Kidney (tissue), 14 donors: ENCODE measurements around the gene TMEM273. TPM values are rescaled to one million over a fixed set of nuclear protein-coding genes. Genes with fewer than 3 reads are reported as not detected.

ENCODE experiments used
- DNase-seq, 5 donors: peaks; one replicate each; pipeline ENCODE4 v3.0.0-alpha.2; 2013 to 2020
- FAIRE-seq: peaks from 2 replicates; lab custom pipeline; 2012; peaks lifted over from hg19 to GRCh38; lab: Jason Lieb, UNC
- H3K27ac ChIP-seq, 2 donors: one replicate each; pipeline ENCODE4 v1.7.0; 2013; ENCODE audit warnings: low read depth in 2 of 2, low read length in 2 of 2, inconsistent platforms in 1 of 2
- H3K27me3 ChIP-seq: one replicate; pipeline ENCODE4 v1.7.1; 2013; ENCODE audit warnings: low read length, inconsistent platforms; ENCODE audit not compliant: control insufficient read depth, insufficient read depth
- H3K36me3 ChIP-seq, 3 donors: one replicate each; pipeline versions ENCODE4 v1.7.0 to v1.7.1; 2013; ENCODE audit warnings: low read length in 3 of 3, control low read depth in 1 of 3, inconsistent platforms in 1 of 3; ENCODE audit not compliant: insufficient read depth in 3 of 3, control insufficient read depth in 2 of 3
- H3K4me1 ChIP-seq, 3 donors: one replicate each; pipeline versions ENCODE4 v1.7.0 to v1.7.1; 2013; ENCODE audit warnings: low read length in 3 of 3, inconsistent platforms in 1 of 3, low read depth in 1 of 3; ENCODE audit not compliant: control insufficient read depth in 2 of 3, insufficient read depth in 2 of 3
- H3K4me3 ChIP-seq, 3 donors: one replicate each; pipeline versions ENCODE4 v1.7.0 to v1.8.1; 2013; ENCODE audit warnings: low read length in 3 of 3, control low read depth in 1 of 3, inconsistent platforms in 1 of 3
- H3K9ac ChIP-seq, 3 donors: one replicate each; pipeline versions ENCODE4 v1.7.0 to v1.7.1; 2013; ENCODE audit warnings: low read length in 3 of 3, control low read depth in 1 of 3, inconsistent platforms in 1 of 3
- H3K9me3 ChIP-seq, 3 donors: one replicate each; pipeline versions ENCODE4 v1.7.0 to v1.7.1; 2013; ENCODE audit warnings: low read length in 3 of 3, control low read depth in 1 of 3, inconsistent platforms in 1 of 3; ENCODE audit not compliant: control insufficient read depth in 2 of 3, insufficient read depth in 1 of 3
- CTCF ChIP-seq: IDR thresholded peaks from 3 replicates; pipeline ENCODE4 v1.5.1; 2012; ENCODE audit warnings: mild to moderate bottlenecking, moderate library complexity, borderline replicate concordance; ENCODE audit not compliant: insufficient read depth; ENCODE audit errors: extremely low read depth
- intact Hi-C: fragments of 100-400 bp; cut with DNase I; formaldehyde crosslinking; loops from one replicate; pipeline ENCODE4 v1.11.1; 2022
- polyA plus RNA-seq: library from polyadenylated mRNA; stranded (reverse); fragments of 350-450 nt; fragmentation: Illumina TruSeq; extraction: RNeasy Lipid Tissue Mini Kit (QIAGEN cat#74804); gene quantifications from one replicate; pipeline ENCODE4 v1.2.3, GENCODE V29; 2014; ENCODE audit warnings: low read depth, low replicate concordance; ENCODE audit not compliant: insufficient read depth
- total RNA-seq: library from RNA; stranded (reverse); fragmentation: NEBNext Ultra II Directional; extraction: Animal tissue kit (Norgen Biotek cat#: 25700); gene quantifications from one replicate; pipeline ENCODE4 v1.2.1, GENCODE V29; 2021
- donor health status: control.
- donor health status: control.
- donor health status: control.
- donor health status: control.
- donor health status: control.
- donor health status: DM: yes; HTN: yes; CAD: no.
- donor health status: Normal renal cell carcinoma (clear cell type).

The TMEM273 gene
- total and polyA plus RNA-seq, 2 donors from 2014 or later: 3.2 to 16.8 TPM

GRCh38 chr10:49117376-49118070 lies 70.7 kb downstream of the TMEM273 start:
- DNase-seq: peak in 1 of 5 donors; percentile 3
- Histone ChIP-seq H3K36me3 (no peaks in the 10 kb centered on the region), H3K27me3 (no peaks in the 10 kb centered on the region), H3K4me3 (no peak overlapping the region), H3K9ac (no peak overlapping the region), H3K4me1 (peaks cover 0 to 7% (median 3%) of the 10 kb centered on the region in 3 donors), H3K27ac (no peak overlapping the region), H3K9me3 (no peaks in the 10 kb centered on the region)
- TF ChIP-seq CTCF: no peak
- intact Hi-C loops: no loop called here
- FAIRE-seq: no peak

- DNase-seq (no peak), FAIRE-seq (no peak)
- Histone ChIP-seq H3K4me1 (peaks cover 0 to 13% (median 3%) of the 10 kb centered on the region in 3 donors), H3K4me3 (no peak overlapping the region), H3K9me3 (no peaks in the 10 kb centered on the region), H3K27me3 (no peaks in the 10 kb centered on the region), H3K27ac (no peak overlapping the region), H3K9ac (no peak overlapping the region), H3K36me3 (no peaks in the 10 kb centered on the region)
- intact Hi-C loops: no loop called here
- TF ChIP-seq CTCF: no peak
Observed at GRCh38 chr10:49116509-49117375, 71.4 kb downstream of the TMEM273 start.

GRCh38 chr10:49115796-49116508 lies 72.2 kb downstream of the TMEM273 start:
- no peak overlapping the region for H3K9ac ChIP-seq
- H3K9me3 ChIP-seq: no peaks in the 10 kb centered on the region
- H3K4me1 ChIP-seq: peaks cover 0 to 13% (median 3%) of the 10 kb centered on the region in 3 donors
- intact Hi-C loops: no loop called here
- H3K27ac ChIP-seq: no peak overlapping the region
- no peaks in the 10 kb centered on the region for H3K27me3 ChIP-seq
- DNase-seq (peak in 1 of 5 donors; percentile 6), FAIRE-seq (no peak)
- H3K4me3 ChIP-seq: peak overlapping the region in 1 of 3 donors; percentile 40
- no peak for TF ChIP-seq CTCF
- H3K36me3 ChIP-seq: no peaks in the 10 kb centered on the region
